HUDEP-2 (cell line): ENCODE measurements around the gene GTF2F1.
"Not testable (repeated sequence)": the region's sequence is repeated elsewhere in the genome, so short reads cannot be mapped to it uniquely, and the experiment has no call there.

Source experiments
- DNase-seq, 76 experiments: peaks; one replicate each; lab custom pipeline; 2025; ENCODE audit not compliant: unreplicated experiment in 76 of 76; lab: John Stamatoyannopoulos, UW

Gene GTF2F1

GRCh38 chr19:6417713-6418561, 25.0 kb upstream of the GTF2F1 start:
- peak in 1 of 76 experiments; percentile 9 for DNase-seq

GRCh38 chr19:6416658-6417405, 23.9 kb upstream of the GTF2F1 start:
- no peak for DNase-seq

GRCh38 chr19:6415591-6416190, 22.7 kb upstream of the GTF2F1 start:
- no peak for DNase-seq

GRCh38 chr19:6414793-6415590, 22.0 kb upstream of the GTF2F1 start:
- DNase-seq, result no peak

- DNase-seq, result peak in 1 of 76 experiments; percentile 4
These were observed 21.0 kb upstream of the GTF2F1 start for GRCh38 chr19:6413721-6414643.

- no peak for DNase-seq
These were observed 20.3 kb upstream of the GTF2F1 start for GRCh38 chr19:6413291-6413690.

DNA sequence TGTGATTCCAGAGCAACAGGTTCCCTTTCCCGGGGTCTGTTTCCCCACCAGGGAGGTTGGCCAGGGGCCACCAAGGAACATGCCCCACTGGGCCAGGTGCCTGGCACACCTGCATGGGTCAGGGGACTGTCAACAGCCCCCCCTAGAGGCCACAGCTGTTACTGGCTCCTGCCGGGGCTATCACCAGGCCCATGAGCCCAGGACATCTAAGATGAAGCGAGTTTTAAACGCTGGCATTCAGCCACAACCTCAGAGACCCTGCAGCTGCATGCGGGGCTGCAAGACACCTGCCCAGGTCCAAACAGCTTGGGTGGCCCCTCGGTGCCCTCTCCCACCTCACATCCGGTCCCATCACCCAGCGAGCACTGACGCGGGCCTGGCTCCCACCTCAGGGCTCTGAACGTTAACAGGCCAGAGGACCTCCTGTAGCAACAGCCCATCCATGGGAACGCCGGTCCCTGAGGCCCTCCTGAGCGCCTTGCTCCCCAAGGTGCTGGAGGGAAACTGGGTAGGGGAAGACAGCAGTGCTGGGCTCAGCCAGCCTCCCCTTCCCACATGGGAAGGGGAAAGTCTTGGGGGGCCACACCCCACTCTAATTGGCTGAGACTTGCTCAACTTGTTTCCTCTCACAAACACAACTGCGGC, 19.6 kb upstream of the GTF2F1 start:
- peak in 42 of 76 experiments; percentile 6 to 60 (median 31) for DNase-seq

GRCh38 chr19:6412061-6412446, 19.1 kb upstream of the GTF2F1 start:
- DNase-seq, result no peak

DNA sequence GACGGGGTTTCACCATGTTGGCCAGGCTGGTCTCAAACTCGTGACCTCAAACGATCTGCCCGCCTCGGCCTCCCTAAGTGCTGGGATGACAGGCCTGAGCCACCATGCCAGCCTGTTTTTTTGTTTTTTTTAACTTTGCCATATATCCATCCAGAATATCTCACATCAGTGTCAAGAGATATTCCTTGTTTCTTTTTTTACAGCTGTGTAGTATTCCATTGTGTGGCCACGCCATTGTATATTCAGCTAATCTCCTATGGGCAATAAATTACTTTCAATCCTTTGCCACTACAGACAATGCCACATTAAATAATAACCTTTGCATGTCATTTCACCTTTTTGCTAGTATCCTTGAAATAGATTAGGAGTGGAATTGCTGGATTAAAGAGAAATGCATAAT, 16.4 kb upstream of the GTF2F1 start:
- DNase-seq, result no peak

DNA sequence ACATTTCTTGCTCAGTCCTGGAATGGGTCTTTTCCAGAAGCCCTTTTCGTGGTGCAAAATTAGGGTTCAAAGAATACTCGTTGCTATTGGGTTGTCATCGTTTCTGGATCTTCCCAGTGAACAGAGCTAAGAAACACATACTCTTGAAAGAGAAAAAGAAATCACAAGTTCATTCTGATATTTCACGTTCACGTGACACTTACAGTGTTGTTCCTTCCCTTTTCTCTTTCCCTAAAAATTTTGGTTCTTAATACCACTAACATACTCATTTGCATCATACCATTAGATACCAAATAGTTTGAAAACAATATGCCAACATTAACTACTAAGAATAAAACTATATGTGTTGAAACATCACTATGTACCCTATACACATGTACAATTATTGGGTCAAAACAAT, 13.4 kb upstream of the GTF2F1 start:
- no peak for DNase-seq

- DNase-seq, result no peak
These were observed 10.1 kb upstream of the GTF2F1 start for GRCh38 chr19:6402837-6403608.

GRCh38 chr19:6402058-6402457, 9.1 kb upstream of the GTF2F1 start:
- DNase-seq, result no peak

GRCh38 chr19:6400062-6400944, 7.3 kb upstream of the GTF2F1 start:
- DNase-seq, result not testable (repeated sequence)

DNA sequence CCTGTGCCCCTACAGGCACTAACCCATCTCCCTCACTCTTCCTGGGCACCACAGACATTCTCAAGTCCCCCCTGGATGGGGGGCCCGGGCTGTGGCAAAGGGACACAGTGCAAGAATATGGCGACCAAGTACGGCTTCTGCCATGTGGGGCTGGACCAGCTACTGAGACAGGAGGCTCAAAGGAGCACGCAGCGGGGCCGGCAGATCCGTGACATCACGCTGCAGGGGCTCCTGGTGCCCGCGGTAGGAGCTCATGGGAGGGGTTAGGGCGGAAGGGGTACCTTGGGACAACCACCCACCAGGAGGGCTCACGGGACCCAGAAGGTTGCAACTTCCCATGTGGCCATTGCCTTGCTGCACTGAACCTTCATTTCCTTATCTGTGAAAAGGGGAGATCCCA, 3.3 kb upstream of the GTF2F1 start:
- DNase-seq, result no peak

DNA sequence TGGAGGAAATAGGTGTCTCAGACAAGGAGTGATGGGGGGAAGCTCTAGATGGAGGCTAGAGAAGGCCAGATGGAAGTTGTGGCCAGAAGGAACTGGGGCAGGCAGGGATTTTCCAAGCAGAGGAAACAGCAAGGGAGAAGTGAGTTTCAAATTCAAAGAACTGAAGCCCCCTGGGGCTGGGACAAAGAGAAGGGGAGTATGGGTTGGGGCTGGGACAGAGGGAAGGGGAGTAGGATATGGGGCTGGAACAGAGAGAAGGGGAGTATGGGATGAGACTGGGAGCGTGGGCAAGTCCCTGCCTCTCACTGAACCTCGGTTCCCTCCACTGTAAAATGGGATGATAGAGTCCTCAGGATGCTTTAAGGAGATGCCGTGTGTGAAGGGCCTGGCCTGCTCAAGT, 1.9 kb upstream of the GTF2F1 start:
- no peak for DNase-seq

DNA sequence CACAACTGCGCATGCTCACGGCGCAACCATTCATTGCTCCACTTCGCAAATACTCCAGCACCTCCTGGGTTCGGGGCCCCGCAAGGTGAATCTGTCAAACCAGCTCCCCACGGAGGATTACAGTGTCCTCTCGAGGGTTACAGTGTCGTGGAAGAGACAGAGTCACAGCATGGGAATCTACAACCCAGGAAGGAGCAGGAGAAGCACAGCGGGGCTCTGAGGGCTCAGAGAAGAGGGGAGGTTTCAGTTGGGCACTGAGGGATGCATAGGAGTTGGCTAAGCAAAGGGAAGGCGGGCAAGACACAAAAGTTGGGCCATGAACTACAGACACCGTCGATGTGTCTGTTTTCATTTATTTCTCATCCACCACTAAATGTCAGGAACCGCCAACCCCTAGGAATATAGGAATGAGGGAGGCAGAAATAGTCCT, 1.0 kb upstream of the GTF2F1 start:
- peak in 12 of 76 experiments; percentile 10 to 65 (median 46) for DNase-seq
